Measurements from ENCODE around the gene CNOT2.
"Not testable (repeated sequence)": the region's sequence is repeated elsewhere in the genome, so short reads cannot be mapped to it uniquely, and the experiment has no call there.

DNA sequence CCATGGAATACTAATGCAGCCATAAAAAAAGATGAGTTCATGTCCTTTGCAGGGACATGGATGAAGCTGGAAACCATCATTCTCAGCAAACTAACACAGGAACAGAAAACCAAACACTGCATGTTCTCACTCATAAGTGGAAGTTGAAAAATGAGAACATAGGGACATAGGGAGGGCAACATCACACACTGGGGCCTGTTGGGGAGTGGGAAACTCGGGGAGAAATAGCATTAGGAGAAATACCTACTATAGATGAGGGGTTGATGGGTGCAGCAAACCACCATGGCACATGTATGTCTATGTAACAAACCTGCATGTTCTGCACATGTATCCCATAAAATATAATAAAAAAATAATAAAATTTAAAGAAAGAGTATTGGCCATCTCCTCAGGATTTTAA is 149.4 kb downstream of the CNOT2 start:
- not testable (repeated sequence) for TF ChIP-seq TCF4 (CRISPR knock-in tag; IDR thresholded peaks at IDR 0.05; ENCODE audit: borderline replicate concordance); BACH2 (CRISPR knock-in tag; IDR thresholded peaks at IDR 0.05; ENCODE audit: borderline replicate concordance); ARNTL (CRISPR knock-in tag; IDR thresholded peaks at IDR 0.05; ENCODE audit: borderline replicate concordance, low read depth); RARB (CRISPR knock-in tag; IDR thresholded peaks at IDR 0.05); ZFP3 (CRISPR knock-in tag; IDR thresholded peaks at IDR 0.05); CSDC2 (CRISPR knock-in tag; IDR thresholded peaks at IDR 0.05)
- TF ChIP-seq, protein P1, sequence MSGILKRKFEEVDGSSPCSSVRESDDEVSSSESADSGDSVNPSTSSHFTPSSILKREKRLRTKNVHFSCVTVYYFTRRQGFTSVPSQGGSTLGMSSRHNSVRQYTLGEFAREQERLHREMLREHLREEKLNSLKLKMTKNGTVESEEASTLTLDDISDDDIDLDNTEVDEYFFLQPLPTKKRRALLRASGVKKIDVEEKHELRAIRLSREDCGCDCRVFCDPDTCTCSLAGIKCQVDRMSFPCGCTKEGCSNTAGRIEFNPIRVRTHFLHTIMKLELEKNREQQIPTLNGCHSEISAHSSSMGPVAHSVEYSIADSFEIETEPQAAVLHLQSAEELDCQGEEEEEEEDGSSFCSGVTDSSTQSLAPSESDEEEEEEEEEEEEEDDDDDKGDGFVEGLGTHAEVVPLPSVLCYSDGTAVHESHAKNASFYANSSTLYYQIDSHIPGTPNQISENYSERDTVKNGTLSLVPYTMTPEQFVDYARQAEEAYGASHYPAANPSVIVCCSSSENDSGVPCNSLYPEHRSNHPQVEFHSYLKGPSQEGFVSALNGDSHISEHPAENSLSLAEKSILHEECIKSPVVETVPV (CRISPR knock-in tag; IDR thresholded peaks at IDR 0.05), result not testable (repeated sequence)

All from SK-N-SH treated with all-trans-retinoic acid at 6 μM for 48 hours (cell line).